Midbrain (tissue), 1 donor: Measurements from ENCODE around the gene NODAL.
"Not testable (repeated sequence)": the region's sequence is repeated elsewhere in the genome, so short reads cannot be mapped to it uniquely, and the experiment has no call there.

ENCODE experiments used
- DNase-seq: peaks from one replicate; lab custom pipeline; 2025; lab: John Stamatoyannopoulos, UW

Gene NODAL

DNA sequence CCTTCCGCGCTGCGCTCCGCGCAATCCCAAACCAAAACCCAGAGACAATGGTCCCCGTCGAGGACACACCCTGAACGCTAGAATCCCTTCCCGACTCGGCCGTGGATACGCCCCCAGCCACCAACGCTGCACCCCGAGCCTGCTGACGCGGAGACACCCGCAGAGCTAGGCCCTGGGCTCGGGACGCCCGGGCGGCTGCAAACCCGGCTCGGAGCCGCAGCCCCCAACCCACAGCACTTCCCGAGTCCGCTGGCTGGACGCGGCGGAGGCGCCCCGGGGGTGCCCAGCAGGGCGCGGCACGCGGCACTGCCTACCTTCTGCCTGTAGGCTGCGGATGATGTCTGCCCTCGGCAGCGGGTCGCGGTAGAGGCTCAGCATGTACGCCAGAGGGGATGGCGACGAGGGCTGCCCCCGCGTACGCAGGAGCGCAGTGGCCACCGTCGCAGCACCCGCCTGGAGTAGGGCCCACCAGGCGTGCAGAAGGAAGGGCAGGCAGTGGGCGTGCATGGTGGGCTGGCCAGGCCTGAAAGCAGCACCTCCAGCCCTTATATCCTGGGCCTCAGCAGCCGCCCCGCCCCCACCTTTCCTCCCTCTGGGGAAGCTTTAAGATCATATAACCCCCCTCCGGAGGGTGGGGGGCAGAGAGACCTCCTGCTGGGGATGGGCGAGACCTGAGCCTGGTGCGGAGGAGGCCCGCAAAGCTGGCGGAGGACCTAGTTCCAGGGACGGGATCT lies at the start of gene NODAL:
NODAL (minus strand) TSS at position 521 of the 734 bp plus-strand sequence; CDS start at position 507, 14 bp downstream.
- no peak for DNase-seq

DNA sequence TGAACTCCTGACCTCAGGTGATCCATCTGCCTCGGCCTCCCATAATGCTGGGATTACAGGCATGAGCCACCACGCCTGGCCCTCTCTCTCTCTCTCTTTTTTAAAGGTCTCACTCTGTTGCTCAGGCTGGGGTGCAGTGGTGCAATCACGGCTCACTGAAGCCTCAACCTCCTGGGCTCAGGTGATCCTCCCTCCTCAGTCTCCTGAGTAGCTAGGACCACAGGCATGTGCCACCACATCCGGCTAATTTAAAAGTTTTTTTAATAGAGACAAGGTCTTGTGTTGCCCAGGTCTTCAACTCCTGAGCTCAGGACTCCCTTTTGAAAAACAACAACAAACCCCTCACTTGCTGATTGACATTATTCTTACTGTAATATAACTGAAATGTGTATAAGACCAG lies 48.7 kb upstream of the NODAL start:
- DNase-seq: no peak

DNA sequence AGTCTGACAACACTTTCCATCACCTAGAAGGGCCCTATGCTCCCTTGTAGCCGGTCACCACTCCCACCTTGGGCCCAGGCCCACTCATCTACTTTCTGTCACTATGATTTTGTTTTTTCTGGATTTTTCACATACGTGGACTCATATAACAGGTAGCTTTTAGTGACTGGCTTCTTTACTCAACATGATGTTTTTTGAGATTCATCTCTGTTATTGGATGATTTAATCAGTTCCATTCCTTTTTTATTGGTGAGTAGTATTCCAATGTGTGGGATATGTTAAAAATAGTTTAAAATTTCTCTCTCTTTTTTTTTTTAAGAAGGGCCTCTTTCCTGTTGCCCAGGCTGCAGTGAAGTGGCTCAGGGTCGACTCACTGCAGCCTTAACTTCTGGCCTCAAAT lies 46.3 kb upstream of the NODAL start:
- no peak for DNase-seq

DNA sequence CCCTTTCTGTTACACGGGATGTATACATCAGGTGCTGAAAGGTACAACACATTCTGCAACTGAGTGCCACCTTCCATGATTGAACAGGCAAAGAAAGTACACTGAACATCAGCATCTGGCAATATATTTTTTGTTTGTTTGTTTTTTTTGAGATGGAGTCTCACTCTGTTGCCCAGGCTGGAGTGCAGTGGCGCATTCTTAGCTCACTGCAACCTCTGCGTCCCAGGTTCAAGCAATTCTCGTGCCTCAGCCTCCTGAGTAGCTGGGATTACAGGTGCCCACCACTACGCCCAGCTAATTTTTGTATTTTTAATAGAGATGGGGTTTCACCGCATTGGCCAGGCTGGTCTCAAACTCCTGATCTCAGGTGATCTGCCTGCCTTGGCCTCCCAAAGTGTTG lies 42.4 kb upstream of the NODAL start:
- not testable (repeated sequence) for DNase-seq

DNA sequence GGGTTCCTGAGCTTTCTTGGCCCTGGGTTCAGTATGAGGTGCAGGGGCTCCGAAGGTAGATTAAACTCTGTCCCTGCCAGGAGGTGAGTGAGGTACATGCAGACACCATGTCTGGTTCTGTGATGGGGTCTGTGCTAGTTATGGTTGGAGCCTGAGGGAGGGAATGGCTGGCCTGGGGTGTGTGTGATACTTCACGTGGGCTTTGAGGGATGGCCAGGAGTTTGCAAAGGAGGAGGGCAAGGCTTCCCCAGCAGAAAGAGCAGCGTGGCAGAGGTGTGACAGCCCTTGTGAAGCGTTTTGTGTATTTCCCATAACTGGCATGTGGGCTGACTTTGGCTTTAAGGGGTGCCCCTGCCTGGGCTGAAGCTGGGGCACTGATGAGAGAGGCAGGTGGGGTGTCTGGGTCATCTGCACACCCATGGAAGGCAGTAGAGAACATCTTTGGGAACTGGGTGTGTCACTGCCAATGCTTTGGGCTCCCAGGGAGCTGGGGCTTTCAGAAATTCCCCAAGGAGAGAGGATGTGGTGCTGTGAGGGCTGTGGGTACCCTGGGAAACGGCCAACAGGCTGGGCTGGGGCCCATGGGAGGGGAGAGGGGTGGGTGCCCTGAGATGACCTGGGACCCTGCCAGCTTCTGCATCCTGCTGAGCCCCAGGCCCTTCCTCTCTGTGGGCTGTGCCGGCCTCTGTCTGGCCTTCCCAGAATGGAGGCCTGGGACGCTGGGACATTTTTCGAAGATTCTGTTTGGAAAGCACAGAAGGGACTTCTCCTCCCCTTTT lies 41.7 kb upstream of the NODAL start:
- DNase-seq: no peak

DNA sequence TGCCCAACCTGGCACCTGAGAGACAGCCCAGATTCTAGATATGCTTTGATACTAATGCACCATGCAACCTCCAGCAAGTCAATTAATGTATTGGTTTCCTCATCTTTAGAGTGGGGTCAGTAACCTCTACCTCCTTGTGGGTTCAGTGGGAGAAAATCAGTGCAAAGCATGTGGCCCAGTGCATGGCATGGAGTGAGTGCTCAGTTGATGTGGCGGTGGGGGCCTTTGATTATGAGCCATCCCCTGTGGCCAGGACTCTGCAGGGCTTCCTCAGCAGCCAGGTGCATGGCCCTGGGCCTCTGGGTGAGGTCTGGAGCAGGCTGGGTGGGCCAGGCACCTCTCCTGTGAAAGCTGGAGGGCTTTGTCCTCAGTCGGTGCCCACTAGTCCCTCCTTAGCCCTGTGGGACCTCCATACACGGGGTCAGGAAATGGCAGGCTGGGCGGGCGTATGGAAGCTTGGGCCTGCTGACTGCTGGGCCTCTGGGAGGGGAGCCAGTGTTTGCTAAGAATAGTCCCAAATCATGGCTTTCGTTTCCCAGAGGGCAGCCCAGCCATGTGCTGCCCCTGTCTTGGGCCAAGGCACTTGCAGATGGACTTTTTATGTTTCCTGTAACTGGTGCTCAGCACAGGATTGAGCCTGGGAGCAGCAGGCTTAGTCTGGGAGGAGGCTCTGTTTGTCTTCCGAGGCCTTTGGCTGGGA lies 40.5 kb upstream of the NODAL start:
- peak; percentile 48 for DNase-seq

DNA sequence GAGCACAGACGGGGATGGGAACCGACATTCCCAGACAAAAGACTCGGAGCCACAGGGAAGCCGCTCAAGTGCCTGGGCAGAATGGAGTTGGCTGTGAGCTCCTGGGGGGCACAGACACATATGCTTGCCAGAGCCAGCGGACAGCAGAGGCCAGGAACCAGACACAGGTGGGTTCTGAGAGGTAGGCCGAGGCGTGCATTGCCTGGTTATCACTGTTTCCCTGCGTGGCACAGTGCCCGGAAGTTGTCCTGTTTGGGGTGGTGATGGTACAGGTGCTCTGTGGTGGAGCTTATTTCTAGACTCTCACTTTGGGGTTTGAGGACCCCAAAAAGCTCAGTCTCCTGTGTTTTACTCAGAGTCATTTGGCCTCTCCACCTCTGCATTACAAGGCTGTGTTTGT lies 39.6 kb upstream of the NODAL start:
- no peak for DNase-seq

DNA sequence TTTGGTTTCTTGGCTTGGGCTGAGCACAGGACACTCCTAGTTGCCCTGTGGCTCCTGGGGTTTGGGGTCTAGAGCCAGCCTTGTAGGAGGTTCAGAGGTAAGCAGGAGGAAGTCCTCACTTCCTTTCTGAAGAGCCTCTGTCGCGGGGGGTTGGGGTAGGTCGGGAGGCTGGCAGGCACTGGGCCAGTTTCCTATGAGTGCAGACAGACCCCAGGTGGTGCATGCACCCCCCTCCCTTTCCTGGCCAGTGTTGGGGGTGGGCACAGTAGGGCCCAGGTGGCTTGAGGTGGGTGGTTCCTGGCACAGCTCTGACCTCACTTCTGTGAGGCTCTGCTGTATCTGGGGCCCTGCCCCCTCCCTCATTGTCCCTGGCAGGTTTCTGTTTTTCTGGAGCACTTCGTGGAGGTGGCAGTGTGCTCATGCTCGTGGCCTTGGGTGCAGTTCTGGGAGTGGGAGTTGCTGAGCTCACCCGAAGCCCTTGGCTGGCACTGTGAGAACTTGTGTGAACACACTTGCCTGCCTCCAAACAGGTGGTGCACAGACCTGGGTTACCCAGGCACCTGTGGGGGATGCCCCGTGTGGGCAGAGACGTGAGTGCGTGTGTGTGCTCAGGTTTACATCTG lies 38.9 kb upstream of the NODAL start:
- no peak for DNase-seq

DNA sequence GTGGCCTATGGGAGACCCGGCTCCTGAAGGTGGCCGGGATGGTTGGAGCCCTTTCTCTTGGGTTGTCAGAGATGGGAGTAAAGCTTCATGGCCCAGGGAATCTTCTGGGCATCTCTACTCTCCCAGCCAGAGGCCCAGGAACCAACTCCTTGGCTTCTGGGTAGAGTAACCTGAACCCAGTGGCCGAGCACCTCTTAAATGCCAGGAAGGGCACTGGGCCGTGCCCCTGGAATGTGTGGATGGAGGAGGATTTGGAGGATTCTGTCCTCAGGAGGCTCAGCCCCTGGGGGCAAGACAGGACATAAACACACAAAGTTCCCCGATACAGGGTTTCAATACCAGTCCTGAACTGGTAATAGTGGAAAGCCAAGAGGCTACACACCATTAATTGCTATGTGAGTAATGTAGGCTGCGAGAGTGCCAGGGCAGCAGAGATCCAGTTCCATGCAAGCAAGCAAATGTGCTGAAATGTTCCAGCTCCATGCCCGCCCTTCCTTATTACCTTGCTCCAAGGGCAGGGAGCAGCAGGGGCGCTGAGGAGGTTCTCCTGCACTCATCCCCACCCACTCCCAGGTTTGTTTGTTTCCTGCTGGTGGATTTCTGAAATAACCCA lies 38.3 kb upstream of the NODAL start:
- DNase-seq: no peak

DNA sequence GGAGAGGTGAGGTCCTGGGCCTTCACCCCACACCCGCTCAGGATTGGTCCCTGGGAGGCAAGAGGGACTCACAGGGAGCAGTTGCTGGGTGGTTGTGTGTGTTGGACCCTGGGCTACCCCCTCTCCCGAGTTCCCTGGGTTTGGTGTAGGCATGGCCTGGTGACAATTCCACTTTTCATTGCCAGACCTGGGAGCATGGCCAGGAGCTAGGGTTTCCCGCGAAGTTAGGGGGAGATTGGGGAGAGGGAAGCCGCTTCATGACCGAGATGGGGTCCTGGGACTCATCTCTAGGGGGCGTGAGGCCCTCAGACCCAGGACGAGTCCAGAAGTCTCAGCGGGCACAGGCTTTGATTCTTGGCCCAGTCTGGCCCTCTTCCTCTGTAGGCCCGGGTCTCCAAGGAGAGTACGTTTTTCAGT lies 37.7 kb upstream of the NODAL start:
- no peak for DNase-seq

DNA sequence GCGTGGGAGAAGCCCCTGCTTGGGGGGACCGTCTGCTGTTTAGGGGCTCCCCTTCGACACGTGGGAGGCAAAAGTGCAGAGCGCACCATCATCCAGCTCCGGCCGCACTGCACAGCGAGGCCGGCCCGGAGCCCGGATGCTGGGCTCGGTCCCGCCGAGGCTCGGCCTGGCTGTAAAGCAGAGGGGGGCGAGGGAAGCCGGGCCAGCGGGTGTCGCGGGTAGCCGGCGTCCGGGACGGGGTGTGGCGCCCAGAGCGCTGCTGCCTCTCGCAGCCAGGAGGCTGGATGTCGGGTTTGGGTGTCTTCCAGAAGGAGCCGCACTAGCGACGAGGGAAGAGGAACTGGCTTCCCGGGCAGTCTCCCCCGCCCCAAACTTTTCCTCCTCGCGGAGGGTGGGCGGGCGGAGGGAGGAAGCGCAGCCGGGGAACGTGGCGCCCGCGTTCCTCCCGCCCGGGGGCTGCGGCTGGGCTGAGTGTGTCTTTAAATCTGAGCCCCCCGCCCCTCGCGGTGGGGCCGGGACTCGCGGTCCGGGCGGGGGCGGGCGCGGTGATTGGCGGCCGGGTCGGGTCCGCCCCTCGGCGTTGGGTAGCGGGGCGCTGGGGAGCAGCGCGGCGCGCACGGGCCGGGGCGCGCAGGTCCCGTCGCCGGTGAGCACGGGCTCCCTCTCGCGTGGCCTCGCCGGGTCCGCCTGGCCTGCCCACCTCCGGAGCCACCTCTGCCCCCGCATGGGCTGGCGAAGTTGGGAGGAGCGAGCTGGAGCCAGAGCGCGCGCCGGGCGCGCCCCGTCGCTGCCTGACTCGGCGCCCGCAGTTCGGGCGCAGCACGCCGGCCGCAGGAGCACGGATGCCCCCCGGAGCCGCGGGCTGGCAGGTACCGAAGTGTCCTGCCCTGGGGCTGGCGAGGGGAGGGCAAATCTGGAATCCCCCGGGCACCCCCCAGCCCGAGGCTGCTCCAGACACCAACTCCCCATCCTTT lies 37.0 kb upstream of the NODAL start, which contains the start of gene PALD1:
PALD1 (plus strand) TSS at position 577 of the 974 bp plus-strand sequence. CDS start 47,185 bp downstream, outside the sequence.
- DNase-seq: peak; percentile 39

DNA sequence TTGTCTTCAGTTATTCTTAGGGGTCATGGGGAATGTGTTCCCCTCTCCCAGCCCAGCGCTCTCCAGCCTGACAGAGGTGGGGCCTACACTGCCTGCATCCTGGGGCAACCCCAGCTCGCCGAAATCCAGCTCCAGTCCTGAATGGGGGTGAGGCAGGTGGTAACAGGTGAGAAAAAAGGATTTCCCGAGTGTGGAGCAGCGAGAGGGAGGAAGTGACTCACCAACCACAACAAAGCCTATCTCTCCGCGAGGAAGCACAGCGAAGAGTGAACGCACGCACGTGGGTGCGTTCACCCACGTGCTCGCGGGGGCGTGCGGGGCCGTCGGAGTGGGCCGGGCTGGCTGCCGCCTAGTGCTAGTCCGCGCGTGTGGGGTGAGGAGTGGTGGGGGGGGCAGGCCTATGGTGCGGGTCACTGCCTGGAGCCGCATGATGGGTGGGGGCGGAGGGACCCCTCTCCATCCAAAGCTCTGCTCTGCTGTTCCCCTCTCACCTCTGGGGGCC lies 36.2 kb upstream of the NODAL start:
- DNase-seq: no peak

DNA sequence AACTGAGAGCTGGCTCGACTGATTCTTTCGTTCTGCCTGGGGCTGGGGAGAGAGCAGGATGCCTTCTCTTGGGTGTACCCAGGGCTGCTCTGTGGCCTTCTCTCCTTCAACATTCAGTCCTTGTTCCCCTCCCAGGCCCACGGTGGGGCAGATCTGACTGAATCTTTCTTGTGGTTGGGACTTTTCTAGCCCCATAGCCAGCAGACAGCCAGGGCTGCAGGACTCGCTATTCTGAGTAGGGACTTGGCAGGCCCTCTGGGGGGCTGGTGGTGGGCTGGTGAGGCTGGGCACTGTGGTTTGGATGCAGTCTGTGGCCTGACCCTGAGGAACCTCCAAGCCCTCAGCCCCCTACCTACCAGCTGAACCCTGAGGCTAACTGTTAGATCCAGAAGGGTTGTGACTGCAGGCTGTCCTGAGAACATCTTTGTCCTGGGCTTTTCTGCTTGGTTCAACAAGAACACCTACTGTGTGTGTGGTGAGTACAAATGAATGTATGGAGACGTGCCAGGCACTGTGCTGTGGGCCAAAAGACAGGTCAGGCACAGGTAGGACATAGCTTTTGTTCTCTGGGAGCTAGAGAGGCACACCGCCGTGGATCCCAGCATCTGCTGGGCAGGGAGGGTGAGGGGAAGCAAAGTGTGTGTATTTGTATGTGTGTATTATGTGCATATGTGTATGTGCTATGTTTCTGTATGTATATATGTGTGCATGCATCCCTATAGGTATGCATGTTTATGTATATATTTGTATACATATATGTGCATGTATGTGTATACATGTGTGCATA lies 35.0 kb upstream of the NODAL start:
- DNase-seq: no peak

DNA sequence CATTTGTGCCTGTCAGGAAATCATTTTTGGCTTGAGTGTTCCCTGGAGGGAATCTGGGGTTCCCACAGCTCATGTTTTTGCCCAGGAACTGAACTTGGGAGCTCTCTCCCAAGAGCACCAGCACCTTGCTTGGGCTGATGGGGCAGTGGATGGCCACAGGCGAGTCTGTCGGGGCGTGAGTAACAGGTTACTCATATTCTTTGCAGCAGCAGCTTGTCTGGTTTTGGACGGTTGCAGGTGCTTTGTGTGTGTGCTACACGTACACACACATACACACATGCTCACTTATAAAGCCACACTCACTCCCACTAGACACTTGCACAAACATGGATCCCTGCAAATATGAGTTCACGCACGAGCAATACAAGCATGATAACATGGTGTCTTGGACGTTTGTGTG lies 34.2 kb upstream of the NODAL start:
- DNase-seq: no peak

DNA sequence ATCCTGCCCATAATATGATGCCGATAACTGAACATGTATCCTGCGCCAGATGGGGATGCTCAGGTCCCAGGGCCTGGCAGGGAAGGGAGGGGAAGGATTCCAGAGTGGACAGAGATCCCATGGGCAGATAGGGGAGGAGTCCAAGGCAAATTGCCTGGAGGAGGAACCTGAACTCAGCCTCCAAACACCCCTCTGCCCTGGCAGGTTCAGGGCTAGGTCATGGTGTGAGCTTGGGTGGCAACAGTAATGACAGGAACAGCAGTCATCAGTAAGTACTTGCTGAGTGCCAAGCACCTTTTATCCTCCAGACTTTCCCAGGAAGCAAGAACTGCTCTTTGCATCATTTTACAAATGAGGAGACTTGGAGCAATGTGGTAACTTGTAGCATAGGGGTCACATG lies 33.3 kb upstream of the NODAL start:
- no peak for DNase-seq

DNA sequence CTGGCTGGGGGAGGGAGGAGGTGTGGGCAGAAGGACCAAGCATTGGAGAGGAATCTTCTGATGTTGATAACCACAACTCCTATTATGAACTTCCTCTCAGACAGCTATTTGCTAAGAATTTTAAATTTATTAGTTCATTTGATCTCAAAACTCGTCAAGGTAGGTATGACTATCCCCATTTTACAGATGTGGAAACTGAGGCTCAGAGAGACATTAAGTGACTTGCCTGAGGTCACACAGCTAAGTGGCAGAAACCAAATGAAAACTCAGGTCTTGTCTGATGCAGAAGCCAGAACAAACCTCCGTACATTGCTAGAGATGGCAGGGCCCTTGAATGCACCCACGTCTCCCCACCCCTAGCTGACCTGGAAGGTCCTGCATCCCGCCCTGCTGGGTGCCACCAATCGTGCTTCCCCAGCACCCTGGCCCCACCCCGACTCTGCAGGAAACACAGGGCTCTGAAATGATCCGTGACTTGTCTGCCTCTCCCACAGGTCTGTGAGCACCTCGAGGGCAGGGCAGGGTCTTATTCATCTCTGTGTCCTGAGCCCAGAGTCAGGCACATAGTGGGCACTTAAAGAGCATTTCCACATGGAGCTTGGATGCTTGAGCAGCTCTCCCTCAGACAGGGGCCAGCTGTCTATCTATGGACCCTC lies 31.4 kb upstream of the NODAL start:
- DNase-seq: no peak

DNA sequence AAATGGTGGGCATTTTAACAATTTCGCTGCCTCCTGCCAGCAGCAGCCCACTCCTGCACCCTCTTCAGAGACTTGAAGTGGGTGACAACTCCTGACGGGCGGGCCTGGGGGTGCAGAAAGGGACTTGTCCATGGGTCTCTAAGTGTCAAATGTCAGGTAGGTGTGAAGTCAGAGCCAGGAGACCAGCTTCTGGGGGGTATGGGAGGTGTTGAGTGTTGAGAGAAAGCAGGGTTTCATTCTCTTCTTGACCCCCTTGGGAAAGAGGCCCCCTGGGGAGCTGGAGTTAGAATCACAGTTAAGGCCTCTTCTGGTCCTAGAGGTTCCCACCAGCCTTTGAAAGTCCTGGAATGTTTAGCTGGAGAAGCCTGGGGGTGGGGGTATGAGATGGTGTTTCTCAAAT lies 25.5 kb upstream of the NODAL start:
- no peak for DNase-seq

DNA sequence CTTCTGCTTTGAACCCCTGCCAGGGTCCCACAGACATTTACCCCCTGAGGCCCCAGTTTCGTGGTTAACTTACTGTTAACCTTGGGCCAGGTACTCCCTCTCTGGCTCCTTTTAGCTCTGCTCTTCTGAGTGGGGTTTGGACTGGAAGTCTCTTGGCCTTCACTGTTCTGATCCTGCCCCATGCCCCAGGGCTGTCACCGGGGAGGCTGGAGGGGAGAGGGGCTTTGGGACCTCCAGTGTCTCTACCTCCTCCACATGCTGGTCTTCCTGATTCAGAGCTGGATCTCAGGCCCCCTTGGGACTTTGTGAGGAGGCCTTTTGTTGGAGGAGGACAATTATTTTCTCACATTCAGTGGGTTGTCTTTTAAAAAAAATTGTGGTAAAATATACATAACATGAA lies 24.4 kb upstream of the NODAL start:
- no peak for DNase-seq

DNA sequence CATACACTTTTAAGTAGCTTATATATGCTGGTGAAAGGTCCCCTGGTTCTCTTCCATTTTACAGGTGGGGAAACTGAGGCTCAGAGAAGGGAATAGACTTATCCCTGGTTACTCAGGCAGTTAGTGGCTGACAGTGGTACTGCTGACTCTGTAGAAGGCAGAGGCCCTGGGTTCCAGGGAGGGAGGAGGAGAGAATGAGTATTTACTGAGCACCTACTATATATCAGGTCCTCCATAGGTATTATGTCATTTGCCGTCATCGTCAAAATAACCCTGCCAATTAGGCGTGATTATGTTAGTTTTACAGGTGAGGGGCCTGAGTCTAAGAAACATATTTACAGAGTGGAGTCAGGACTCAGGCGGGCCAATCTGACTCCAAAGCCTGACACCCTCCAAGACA lies 23.8 kb upstream of the NODAL start:
- DNase-seq: no peak
